HEK293 (cell line): ENCODE results near the gene DIO3.

Experiments
- CTCF ChIP-seq: fragments of 450-650 bp; formaldehyde crosslinking; IDR thresholded peaks from 2 replicates; pipeline ENCODE4 v1.5.1; 2016; ENCODE audit warnings: missing biosample characterization, missing genetic modification characterization
- KLF1 ChIP-seq: fragments of 450-650 bp; formaldehyde crosslinking; IDR thresholded peaks from 2 replicates; pipeline ENCODE4 v1.5.1; 2016; ENCODE audit warnings: missing biosample characterization, missing genetic modification characterization
- ZBTB11 ChIP-seq: fragments of 450-650 bp; formaldehyde crosslinking; conservative IDR thresholded peaks from 2 replicates; pipeline ENCODE4 v1.5.1; 2016; ENCODE audit warnings: low read depth, missing biosample characterization, missing genetic modification characterization
- ZNF121 ChIP-seq: fragments of 450-650 bp; formaldehyde crosslinking; IDR thresholded peaks from 2 replicates; pipeline ENCODE4 v1.5.1; 2016; ENCODE audit warnings: missing biosample characterization, missing genetic modification characterization
- ZNF266 ChIP-seq: fragments of 450-650 bp; formaldehyde crosslinking; IDR thresholded peaks from 2 replicates; pipeline ENCODE4 v1.5.1; 2016; ENCODE audit warnings: missing biosample characterization, missing genetic modification characterization, low read depth
- ZNF426 ChIP-seq: fragments of 450-650 bp; formaldehyde crosslinking; IDR thresholded peaks from 2 replicates; pipeline ENCODE4 v1.5.1; 2017; ENCODE audit warnings: missing biosample characterization, missing genetic modification characterization, mild to moderate bottlenecking, inconsistent platforms, moderate library complexity

- no peak for TF ChIP-seq ZNF266 (tag by site-specific recombination)
- no peak for TF ChIP-seq ZNF121 (tag by site-specific recombination)
- TF ChIP-seq CTCF (tag by site-specific recombination), result no peak
- TF ChIP-seq ZBTB11, result no peak
- TF ChIP-seq ZNF426, result no peak
- no peak for TF ChIP-seq KLF1 (tag by site-specific recombination)
Measured at GRCh38 chr14:101588990-101589389, 27.7 kb downstream of the DIO3 start.
